GM21786 (cell line): ENCODE data around the gene TRIO.
"Not testable (repeated sequence)": the region's sequence is repeated elsewhere in the genome, so short reads cannot be mapped to it uniquely, and the experiment has no call there.

ENCODE experiments used
- ATAC-seq: cut with Tn5 transposase; IDR thresholded peaks from one replicate; pipeline ENCODE4 v1.9.1; 2021; ENCODE audit not compliant: unreplicated experiment

The TRIO gene

DNA sequence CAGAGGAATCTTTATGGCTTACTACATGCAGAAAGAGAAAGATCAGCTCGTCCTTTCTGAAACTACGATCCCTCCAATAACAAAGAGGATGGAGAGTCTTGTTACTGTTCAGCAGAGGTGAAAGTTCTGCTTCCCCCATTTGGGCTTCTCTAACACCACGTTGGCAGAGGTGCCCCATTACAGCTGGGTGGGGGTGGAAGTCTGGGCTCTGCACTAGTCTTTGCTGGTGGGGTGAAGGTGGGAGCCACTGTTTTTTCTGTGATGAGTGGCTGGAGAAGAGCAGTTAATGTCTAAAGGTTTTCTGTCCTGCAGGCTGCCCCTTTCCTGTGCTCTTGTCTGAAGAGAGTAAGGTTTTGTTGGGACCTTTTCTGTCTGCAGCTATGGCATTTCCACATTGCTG is 373.8 kb downstream of the TRIO start:
- ATAC-seq: no peak

DNA sequence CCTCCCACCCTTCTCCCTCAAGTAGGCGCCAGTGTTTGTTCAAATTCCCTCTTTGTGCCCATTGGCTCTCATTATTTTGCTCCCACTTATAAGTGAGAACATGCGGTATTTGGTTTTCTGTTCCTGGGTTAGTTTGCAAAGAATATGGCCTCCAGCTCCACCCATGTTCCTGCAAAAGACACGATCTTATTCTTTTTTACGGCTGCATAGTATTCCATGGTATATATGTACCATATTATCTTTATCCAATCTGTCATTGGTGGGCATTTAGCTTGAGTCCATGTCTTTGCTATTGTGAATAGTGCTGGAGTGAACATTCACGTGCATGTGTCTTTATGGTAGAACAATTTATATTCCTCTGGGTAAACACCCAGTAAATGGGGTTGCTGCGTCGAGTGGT is 375.5 kb downstream of the TRIO start:
- no peak for ATAC-seq

DNA sequence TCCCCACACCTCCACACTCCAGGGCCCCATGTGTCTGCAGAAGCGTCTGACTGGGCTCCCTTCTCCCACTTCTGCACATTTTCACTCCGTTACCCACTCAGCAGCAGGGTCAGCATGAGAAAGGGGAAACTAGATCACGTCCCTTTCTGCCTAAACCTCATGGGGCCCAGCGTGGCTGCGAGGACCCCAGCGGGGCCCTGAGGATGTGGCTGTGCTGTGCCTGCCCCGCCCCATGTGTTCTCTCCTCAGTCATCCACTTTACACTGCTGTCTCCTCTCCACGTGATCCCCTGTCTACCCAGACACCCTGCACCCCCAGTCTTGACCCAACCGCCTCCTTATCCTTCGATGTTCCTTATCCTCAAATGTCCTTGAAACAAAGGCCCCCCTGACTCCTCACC is 378.6 kb downstream of the TRIO start:
- no peak for ATAC-seq

DNA sequence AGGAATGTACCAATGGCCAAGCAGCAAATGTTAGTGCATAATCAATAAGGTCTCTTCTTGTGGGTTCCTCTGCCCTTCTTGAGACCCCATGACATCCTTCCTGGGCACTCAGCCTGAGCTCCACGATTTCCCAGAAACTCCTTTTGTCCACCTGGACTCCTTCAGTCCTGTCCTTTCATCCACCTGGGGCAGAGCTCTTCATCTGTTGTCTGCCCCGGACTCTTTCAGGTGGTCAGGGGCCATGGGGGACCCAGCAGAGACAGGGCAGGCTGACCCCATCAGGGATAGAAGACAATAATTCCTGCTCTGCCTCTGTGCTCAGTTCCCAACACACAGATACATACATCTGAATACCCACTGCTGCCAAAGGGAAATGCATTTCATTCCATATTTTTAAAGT is 379.6 kb downstream of the TRIO start:
- no peak for ATAC-seq

DNA sequence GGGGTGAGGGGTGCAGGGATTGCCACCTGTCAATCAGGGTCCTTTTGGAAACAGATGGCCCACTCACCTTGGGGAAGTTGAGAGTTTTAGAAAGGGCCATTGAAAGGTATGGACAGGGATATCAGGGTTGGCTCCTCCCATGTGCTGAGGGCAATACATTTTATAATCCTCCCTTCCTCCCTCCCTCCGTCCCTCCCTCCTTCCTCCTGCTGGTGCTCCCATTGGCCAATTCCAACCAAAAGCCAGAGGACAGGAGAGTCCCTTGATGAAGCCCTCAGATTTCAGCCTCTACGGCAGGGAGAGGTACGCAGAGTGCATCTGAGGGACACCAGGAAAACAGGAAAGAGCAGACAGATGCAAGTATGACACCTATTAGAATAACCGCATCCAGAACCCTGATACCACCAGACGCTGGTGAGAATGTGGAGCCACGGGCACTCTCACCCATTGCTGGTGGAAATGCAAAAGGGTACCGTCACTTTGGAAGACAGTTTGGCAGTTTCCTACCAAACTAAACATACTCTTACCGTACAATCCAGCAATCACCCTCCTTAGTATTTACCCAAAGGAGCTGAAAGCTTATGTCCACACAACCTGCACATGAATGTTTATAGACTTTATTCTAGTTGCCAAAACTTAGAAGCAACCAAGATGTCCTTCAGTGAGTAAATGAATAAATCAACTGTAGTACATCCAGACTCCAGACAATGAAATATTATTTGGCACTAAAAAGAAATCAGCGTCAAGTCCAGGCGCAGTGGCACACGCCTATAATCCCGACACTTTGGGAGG is 380.3 kb downstream of the TRIO start:
- ATAC-seq: no peak

DNA sequence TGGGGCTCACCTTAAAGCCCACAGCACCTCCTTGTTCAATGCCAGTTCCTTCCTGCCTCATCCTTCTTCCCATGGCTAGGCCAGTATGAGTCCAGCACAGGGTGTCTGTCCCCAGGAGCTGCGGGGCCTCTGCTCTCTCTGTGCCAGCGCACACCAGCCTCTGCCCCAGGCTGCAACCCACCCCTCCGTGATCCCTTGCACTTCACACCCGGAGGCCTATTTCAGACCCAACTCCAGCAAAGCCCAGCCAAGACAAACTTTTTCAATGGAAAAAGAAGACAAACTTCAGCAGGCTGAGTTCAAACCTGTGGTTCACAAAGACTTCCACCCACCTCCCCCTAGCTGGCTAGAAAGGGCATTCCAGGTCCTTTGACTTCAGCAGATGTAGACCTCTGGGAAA is 382.3 kb downstream of the TRIO start:
- no peak for ATAC-seq

DNA sequence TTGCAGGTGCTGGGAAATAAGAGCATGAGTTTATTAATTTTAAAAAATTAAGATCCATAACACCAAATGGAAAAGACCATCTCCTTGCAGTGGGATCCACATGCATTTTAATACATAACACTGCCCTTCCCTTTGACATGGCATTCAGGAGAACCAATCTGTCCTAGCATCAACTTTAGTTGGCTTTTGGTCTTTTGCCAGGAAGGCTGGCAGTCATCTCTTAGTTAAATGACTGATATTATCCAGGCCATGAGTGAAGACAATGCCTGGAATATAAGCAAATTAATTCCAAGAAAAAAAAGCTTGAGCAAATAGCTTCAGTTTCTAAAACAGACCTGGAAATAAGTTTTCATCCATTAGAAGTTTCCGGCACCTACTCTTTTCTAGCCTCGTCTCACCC is 383.4 kb downstream of the TRIO start:
- ATAC-seq: no peak

DNA sequence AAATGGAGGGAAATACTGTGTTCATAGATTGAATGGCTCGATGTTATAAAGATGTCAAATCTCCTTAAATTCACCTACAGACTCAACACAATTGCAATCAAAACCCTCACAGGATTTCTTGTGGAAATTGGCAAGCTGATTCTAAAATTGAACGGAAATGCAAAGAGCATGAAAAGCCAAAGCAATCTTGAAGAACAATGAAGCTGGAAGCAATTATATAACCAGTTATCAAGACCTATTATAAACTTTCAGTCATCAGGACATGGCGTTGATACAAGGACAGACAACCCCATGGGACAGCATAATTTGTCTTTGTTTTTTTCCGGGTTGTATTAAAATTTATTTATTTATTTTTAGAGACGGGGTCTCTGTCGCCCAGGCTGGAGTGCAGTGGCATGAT is 385.0 kb downstream of the TRIO start:
- no peak for ATAC-seq

DNA sequence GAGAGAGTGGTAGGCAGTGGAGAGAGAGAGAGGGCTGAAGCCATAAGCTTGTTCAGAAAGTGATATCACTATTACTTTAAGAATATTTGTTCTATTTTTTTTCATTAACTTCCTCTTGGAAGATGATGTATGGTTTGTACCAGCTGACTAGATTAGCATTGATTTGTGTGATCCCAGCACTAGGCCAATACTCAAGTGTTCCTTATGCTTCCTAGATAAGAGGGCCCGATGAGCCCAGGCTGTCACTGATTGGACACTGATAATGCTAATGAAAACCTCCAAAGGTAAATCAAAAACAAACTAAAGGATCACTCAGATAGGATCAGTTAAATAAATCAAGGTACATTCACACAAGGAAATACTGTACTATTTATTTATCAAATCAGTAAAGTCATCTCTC is 385.8 kb downstream of the TRIO start:
- ATAC-seq: no peak

DNA sequence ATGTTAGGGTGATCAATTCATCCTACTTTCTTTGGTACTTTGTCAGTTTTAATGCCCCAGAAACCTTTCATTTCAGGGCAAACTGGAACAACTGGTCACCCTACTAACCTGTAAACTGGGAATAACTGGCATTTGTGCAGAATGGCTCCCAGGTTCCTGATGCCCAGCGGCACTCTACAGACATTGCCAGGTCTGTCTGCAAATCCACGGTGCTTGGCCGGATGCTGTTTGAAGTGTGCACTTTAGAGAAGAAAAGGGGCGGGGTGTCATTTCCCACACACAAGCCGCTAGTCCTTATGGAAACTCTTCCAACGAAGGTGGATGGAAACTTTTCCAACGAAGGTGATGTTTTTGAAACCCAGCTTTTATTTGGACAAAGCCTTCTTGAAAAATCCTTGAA is 388.5 kb downstream of the TRIO start:
- no peak for ATAC-seq

DNA sequence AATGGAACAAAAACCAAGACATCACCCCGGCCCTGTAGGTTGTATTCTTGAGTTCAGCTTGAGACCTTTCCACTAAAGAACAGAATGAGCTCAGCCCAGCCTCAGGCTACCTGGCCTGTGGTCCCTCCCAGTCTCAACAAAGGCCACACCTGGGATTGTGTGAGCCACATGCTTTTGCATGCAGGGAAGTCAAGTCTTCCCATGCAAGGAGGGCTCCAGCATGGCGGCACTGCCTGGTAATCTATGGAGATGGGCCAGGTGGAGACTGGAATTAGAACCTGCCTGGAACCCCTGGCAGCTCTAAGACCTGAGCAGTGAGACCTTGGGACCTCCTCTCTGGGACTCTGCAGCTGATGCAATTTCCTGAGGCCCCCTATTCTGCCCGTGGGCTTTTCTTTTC is 389.0 kb downstream of the TRIO start:
- ATAC-seq: no peak

DNA sequence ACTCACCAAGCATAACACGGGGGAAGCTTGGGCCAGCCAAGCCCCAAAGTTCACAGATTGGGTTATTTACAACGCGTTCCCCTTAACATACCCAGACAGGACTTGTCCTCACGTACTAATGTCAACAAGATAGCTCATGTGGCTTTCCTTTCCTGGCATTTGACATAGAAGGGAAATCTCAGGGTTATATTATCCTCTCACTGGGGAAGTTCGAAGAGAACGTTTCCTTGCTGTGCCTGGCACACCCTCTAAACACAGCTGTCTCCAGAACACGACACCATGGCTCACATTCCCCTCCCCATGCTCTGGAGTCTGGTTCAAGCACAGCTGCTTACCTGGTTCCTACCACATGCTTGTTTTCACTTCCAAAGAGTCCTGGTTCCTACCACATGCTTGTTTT is 391.6 kb downstream of the TRIO start:
- no peak for ATAC-seq

DNA sequence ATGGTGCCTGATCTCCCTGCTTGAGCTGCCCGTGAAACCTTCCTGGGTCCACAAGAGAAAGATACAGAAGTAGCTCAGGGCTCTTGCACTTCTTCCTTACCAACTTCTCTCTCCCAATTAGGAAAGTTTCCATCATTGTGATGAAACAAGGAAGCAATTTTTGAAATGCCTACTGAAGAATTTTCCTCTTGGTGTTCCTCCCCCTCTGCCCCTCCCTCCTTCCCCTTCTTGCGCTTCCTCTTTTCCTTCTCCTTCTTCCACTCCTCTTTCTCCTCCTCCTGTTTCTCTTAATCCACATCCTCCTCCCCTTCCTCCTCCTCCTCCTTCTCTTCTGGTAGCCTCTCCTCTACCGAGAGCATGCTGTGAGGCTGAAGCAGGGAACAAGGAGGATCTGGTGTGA is 402.2 kb downstream of the TRIO start:
- ATAC-seq: no peak

DNA sequence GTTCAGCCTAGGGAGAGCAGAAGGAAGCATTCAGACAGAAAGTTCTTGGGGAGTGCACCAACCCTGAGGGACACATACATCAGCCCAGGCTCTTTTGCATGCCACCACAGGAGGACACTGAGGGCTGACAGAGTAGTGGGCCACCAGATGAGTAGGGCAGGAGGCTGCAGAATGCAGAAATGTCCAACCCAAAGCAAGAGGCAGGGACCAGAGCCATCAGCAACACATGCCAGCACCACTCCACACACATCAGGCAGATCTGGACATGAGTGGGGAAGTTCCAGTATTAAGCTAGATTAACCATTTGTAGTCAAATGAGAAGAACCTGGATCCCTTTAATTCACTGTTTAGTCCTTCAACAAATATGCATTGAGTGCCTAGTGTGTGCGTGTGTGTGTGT is 402.7 kb downstream of the TRIO start:
- ATAC-seq: no peak

DNA sequence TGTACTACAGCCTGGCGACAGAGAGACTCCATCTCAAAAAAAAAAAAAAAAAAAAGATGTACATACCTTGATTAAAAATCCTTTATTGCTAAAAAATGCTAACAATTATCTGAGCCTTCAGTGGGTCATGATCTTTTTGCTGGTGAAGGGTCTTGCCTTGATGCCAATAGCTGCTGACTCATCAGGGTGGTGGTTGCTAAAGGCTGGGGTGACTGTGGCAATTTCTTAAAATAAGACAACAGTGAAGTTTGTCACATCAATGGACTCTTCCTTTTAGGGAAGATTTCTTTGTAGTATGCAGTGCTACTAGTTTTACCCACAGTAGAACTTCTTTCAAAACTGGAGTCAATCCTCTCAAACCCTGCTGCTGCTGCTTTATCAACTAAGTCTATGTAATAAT is 404.5 kb downstream of the TRIO start:
- no peak for ATAC-seq

DNA sequence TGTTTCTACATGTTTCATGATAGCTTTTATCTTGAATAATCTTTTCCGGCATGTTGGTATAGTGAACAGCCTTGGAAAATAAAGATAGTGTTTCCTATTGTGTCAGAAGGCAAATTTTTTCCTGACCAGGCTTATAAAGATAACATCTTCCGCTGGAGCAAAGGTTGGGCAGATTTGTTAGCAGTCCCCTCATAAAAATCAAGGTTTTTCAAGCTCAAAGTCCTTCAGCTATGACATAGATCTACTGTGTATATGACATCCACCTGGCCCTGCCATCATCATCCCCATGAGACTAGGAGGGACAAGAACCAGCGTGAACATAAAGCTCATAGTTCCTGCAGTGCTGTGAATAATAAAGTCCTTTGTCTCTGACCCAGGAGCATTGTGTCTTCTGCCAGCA is 408.1 kb downstream of the TRIO start:
- ATAC-seq: no peak

DNA sequence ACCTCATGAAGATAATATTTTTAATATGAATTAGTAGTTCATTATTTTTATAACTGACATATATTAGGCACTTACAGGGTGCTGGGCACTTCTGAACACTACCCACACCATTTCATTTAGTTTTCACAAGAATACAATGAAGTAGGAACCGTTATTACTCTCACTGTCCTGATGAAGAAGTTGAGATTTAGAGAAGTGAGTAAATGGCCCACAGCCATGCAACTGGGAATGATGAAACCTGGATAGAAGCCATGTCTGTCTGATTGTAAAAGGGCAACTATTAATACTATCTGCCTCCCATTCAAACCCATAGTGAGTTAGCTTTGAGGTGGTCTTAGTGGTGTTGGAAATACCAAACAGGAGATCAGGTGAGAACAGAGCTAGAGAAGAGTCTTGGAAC is 408.9 kb downstream of the TRIO start:
- no peak for ATAC-seq

DNA sequence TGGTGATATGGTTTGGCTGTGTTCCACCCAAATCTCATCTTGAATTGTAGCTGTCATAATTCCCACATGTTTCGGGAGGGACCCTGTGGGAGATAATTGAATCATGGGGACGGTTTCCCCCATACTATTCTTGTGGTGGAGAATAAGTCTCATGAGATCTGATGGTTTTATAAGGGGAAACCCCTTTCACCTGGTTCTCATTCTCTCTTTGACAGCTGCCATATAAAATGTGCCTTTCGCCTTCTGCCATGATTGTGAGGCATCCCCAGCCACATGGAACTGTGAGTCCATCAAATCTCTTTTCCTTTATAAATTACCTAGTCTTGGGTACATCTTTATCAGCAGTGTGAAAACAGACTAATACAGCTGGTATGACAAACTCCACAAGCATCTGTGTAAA is 411.1 kb downstream of the TRIO start:
- not testable (repeated sequence) for ATAC-seq

DNA sequence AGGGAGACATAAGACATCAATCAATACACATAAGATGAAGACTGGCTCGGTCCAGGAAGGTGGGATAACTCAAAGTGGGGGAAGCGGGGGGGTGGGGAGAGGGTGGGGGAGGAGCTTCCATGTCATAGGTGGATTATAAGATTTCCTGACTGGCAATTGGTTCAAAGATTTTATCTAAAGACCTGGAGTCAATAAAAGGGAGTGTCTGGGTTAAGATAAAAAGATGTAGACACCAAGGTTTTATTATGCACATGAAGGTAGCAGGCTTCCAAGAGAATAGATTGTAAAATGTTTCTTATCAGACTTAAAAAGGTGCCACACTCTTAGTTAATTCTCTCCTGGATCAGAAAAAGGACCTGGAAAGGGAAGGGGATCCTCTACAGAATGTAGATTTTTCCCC is 412.9 kb downstream of the TRIO start:
- no peak for ATAC-seq

DNA sequence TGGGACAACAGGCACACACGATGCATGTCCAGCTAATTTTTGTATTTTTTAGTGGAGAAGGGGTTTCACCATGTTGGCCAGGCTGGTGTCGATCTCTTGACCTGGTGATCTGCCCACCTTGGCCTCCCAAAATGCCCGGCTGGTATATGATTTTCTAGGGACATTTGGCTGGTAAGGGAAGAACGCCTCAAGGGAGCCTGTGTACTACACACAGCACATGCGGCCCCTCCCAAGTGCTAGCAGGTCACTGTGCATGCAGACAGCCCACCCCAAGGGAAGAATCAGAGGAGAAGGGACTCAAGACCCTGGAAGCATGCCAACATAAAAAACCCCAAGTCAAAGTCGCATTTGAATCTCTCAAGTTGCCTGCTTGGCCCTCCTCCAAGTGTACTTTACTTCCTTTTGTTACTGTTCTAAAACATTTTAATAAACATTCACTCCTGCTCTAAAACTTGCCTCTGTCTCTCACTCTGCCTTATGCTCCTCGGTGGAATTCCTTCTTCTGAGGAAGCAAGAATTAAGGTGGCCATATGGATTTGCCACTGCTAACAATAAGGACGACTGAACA is 414.1 kb downstream of the TRIO start:
- no peak for ATAC-seq

DNA sequence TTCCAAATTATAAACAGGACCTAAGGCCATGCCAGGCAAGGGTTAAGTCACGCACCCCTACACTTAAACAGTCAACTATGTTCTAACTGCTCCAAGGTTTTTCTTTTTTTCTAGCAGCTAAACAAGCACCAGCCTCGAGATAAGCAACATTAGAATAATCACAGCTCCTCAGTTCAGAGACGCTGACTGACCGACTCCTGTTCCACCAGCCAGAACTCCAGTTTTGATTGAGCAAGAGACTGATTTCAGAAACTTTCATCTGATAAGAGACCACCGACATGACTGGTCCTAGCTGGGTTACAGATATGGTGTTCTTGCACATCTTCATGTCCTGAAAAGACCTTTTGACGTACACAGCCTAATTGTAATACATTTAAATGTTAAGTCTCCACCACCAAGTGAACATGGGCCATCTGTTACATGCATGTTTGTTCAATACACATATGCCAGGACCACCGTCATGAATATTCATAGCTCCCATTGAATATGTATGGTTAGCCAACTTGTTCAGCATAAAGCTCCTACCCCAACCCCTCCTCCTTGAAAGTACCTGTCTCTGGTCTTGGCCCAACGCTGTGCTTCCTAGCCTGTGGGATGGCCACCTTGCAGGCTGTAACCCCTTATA is 414.8 kb downstream of the TRIO start:
- ATAC-seq: no peak
